SU-DHL-6 (cell line): ENCODE measurements around the gene SCARB1.

ENCODE experiments used
- H2AFZ ChIP-seq: fragments of 200-600 bp; sonication (generic); 2 replicates; pipeline ENCODE4 v1.6.1; 2014; ENCODE audit warnings: low read depth, mild to moderate bottlenecking, moderate library complexity, mixed read lengths, antibody characterized with exemption, low read length; ENCODE audit not compliant: severe bottlenecking
- H3F3A ChIP-seq: fragments of 200-600 bp; shearing (Covaris generic); 2 replicates; pipeline ENCODE4 v1.6.0; 2016; ENCODE audit warnings: antibody characterized with exemption, mild to moderate bottlenecking; ENCODE audit not compliant: insufficient read depth
- H3K27ac ChIP-seq: fragments of 200-600 bp; sonication (generic); 2 replicates; pipeline ENCODE4 v1.5.1; 2016; ENCODE audit warnings: low read depth, mild to moderate bottlenecking, low read length, moderate library complexity, mixed read lengths
- H3K27me3 ChIP-seq: fragments of 200-600 bp; sonication (generic), shearing (Covaris generic); 2 replicates; pipeline ENCODE4 v1.6.0; 2014; ENCODE audit warnings: mild to moderate bottlenecking, low read length
- H3K36me3 ChIP-seq: fragments of 200-600 bp; sonication (generic); 2 replicates; pipeline ENCODE4 v1.6.1; 2014; ENCODE audit warnings: mild to moderate bottlenecking, low read length, mixed read lengths
- H3K4me2 ChIP-seq: fragments of 300-600, 200-600 bp; shearing (Covaris generic), sonication (generic); 2 replicates; pipeline ENCODE4 v1.6.0; 2014; ENCODE audit warnings: low read length, low read depth, mild to moderate bottlenecking; ENCODE audit not compliant: poor library complexity, severe bottlenecking
- H3K4me3 ChIP-seq: fragments of 200-600 bp; sonication (generic); 2 replicates; pipeline ENCODE4 v1.5.1; 2014; ENCODE audit warnings: antibody characterized with exemption, low read length, mild to moderate bottlenecking, mixed read lengths; ENCODE audit not compliant: insufficient read depth, poor library complexity, severe bottlenecking
- H3K79me2 ChIP-seq: fragments of 200-600 bp; sonication (generic); 2 replicates; pipeline ENCODE4 v1.6.1; 2014; ENCODE audit warnings: mild to moderate bottlenecking, low read length, moderate library complexity; ENCODE audit not compliant: insufficient read depth
- H3K9ac ChIP-seq: fragments of 200-600 bp; sonication (generic); 2 replicates; pipeline ENCODE4 v1.7.0; 2014; ENCODE audit warnings: mild to moderate bottlenecking, low read length
- H3K9me2 ChIP-seq: fragments of 200-600 bp; sonication (generic); replicated peaks from 2 replicates; pipeline ENCODE4 v1.6.1; 2014; ENCODE audit warnings: low read length; ENCODE audit not compliant: insufficient read depth
- H3K9me3 ChIP-seq: fragments of 200-600 bp; sonication (generic); 2 replicates; pipeline ENCODE4 v1.6.1; 2014; ENCODE audit warnings: low read length, mixed read lengths; ENCODE audit not compliant: insufficient read depth
- H4K20me1 ChIP-seq: fragments of 200-600 bp; sonication (generic); 2 replicates; pipeline ENCODE4 v1.6.1; 2014; ENCODE audit warnings: low read depth, mild to moderate bottlenecking, antibody characterized with exemption, low read length, moderate library complexity, mixed read lengths
- EZH2phosphoT487 ChIP-seq: fragments of 200-600 bp; sonication (generic), shearing (Covaris generic); conservative IDR thresholded peaks from 2 replicates; pipeline ENCODE4 v1.6.1; 2018; ENCODE audit warnings: mild to moderate bottlenecking, antibody characterized with exemption, low read length, moderate library complexity, mixed read lengths
- TF ChIP-seq, protein P1 (sequence below): fragments of 200-600 bp; sonication (generic); IDR thresholded peaks from one replicate; pipeline ENCODE4 v1.5.1; 2017; ENCODE audit warnings: antibody characterized with exemption, mild to moderate bottlenecking, low read length, moderate library complexity; ENCODE audit not compliant: insufficient read depth, poor library complexity, severe bottlenecking

The SCARB1 gene

DNA sequence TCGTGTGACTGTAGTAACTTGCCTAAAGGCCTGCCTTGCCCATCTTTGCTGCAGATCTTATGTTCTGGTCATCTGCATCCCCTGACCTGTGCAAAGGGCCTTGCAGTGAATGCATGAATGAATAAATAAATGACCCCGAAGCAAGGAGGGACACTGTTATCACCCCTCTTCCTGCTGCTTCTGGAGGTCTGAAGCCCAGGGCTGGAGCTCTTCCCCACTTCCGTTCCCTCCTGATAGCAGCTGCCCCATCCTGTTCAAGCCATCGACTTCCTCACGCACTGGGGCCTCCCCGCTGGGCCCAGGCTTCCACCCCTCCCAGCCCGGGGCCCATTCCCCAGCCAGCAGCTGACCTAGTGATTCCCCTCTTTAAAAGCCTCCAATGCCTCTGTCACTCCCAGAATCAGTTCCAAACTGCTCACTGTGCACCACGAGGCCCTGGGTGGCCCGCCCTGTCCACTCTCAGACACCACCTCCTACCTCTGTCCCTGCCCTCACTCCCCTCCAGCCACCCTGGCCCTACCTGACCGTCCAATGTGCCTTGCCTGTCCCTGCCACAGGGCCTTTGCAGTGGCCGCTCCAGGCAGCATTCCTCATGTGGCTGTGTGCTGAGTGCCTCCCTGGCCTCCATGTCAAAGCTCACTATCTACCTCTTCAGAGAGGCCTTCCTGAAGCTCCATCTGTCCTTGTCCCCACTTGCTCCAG is 78.6 kb downstream of the SCARB1 start:
- Histone ChIP-seq H3K79me2 (no peaks in the 10 kb centered on the region), H3K9me3 (no peaks in the 10 kb centered on the region), H3K9ac (no peak overlapping the region), H3K36me3 (no peaks in the 10 kb centered on the region), H3K9me2 (no peaks in the 10 kb centered on the region), H3K27me3 (no peaks in the 10 kb centered on the region), H3K27ac (no peak overlapping the region), H3K4me2 (no peak overlapping the region), H3K4me3 (no peak overlapping the region), H4K20me1 (no peaks in the 10 kb centered on the region), H2AFZ (no peak overlapping the region), H3F3A (peaks cover 6% of the 10 kb centered on the region; the same call in 1 of the 2 replicates)
- TF ChIP-seq EZH2phosphoT487, result no peak
- TF ChIP-seq, protein P1, sequence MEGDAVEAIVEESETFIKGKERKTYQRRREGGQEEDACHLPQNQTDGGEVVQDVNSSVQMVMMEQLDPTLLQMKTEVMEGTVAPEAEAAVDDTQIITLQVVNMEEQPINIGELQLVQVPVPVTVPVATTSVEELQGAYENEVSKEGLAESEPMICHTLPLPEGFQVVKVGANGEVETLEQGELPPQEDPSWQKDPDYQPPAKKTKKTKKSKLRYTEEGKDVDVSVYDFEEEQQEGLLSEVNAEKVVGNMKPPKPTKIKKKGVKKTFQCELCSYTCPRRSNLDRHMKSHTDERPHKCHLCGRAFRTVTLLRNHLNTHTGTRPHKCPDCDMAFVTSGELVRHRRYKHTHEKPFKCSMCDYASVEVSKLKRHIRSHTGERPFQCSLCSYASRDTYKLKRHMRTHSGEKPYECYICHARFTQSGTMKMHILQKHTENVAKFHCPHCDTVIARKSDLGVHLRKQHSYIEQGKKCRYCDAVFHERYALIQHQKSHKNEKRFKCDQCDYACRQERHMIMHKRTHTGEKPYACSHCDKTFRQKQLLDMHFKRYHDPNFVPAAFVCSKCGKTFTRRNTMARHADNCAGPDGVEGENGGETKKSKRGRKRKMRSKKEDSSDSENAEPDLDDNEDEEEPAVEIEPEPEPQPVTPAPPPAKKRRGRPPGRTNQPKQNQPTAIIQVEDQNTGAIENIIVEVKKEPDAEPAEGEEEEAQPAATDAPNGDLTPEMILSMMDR, result no peak

DNA sequence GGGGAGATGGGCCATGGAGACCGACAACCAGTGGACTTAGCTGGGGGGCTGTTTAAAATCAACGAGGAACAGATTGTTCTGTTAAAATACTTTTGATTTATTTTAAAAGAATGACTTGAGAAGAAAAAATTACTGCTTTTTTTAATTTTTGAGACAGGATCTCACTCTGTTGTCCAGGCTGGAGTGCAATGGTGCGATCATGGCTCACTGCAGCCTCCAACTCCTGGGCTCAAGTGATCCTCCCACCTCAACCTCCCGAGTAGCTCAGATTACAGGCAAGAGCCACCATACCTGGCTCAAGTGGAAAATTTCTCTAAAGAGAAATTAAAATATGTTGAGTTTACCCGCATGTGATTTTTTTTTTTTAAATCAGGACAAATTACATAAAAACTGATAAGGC is 80.6 kb downstream of the SCARB1 start:
- Histone ChIP-seq H3F3A (peaks cover 6% of the 10 kb centered on the region; the same call in 1 of the 2 replicates), H3K4me2 (no peak overlapping the region), H3K27me3 (no peaks in the 10 kb centered on the region), H4K20me1 (no peaks in the 10 kb centered on the region), H3K79me2 (no peaks in the 10 kb centered on the region), H3K36me3 (no peaks in the 10 kb centered on the region), H3K27ac (no peak overlapping the region), H2AFZ (no peak overlapping the region), H3K9ac (no peak overlapping the region), H3K9me3 (no peaks in the 10 kb centered on the region), H3K9me2 (no peaks in the 10 kb centered on the region), H3K4me3 (no peak overlapping the region)
- TF ChIP-seq, protein P1, result no peak
- no peak for TF ChIP-seq EZH2phosphoT487

DNA sequence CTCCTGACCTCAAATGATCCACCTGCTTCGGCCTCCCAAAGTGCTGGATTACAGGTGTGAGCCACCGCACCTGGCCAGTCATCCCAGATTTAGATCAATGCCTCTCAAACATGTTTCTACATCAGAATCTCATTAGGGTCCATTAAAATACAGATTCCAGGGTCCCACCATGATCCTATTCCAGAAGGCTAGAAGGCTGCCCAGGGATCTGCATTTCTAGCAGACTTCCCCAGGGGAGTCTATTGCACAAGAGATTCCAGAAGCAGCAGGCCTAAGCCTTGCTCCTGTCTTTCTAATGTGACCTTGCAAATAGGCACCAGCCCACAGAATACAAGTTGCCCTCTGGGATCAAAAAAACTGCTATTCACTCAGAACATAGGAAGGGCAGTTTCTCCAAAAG is 81.5 kb downstream of the SCARB1 start:
- Histone ChIP-seq H3K9me3 (no peaks in the 10 kb centered on the region), H3K79me2 (no peaks in the 10 kb centered on the region), H3K9me2 (no peaks in the 10 kb centered on the region), H3F3A (peaks cover 6% of the 10 kb centered on the region; the same call in 1 of the 2 replicates), H3K4me2 (no peak overlapping the region), H3K4me3 (no peak overlapping the region), H3K27ac (no peak overlapping the region), H3K27me3 (no peaks in the 10 kb centered on the region), H3K36me3 (no peaks in the 10 kb centered on the region), H4K20me1 (no peaks in the 10 kb centered on the region), H2AFZ (no peak overlapping the region), H3K9ac (no peak overlapping the region)
- no peak for TF ChIP-seq EZH2phosphoT487
- TF ChIP-seq, protein P1, result no peak
